GM21529 (cell line): ENCODE results near the gene PPA2.

ENCODE experiments used
- ATAC-seq: cut with Tn5 transposase; IDR thresholded peaks from one replicate; pipeline ENCODE4 v1.9.1; 2021; ENCODE audit not compliant: unreplicated experiment

Gene PPA2

GRCh38 chr4:105327222-105327621 lies 146.6 kb downstream of the PPA2 start:
- ATAC-seq: no peak
